Subcutaneous abdominal adipose tissue (tissue), 5 donors: ENCODE results near the gene DCAF7.

ENCODE experiments used
- H3K27ac ChIP-seq: one replicate; pipeline ENCODE4 v1.7.0; 2013; ENCODE audit warnings: low read depth, mild to moderate bottlenecking, inconsistent platforms, low read length, moderate library complexity
- H3K27me3 ChIP-seq, 5 donors: one replicate each; pipeline ENCODE4 v1.7.0; 2013; ENCODE audit warnings: low read length in 5 of 5, inconsistent platforms in 1 of 5; ENCODE audit not compliant: control insufficient read depth in 5 of 5, insufficient read depth in 4 of 5
- H3K36me3 ChIP-seq, 5 donors: one replicate each; pipeline ENCODE4 v1.7.0; 2013; ENCODE audit warnings: low read length in 5 of 5; ENCODE audit not compliant: control insufficient read depth in 5 of 5, insufficient read depth in 5 of 5
- H3K4me1 ChIP-seq, 5 donors: one replicate each; pipeline ENCODE4 v1.7.0; 2013; ENCODE audit warnings: low read length in 5 of 5, mild to moderate bottlenecking in 3 of 5, moderate library complexity in 1 of 5; ENCODE audit not compliant: control insufficient read depth in 5 of 5, insufficient read depth in 5 of 5
- H3K4me3 ChIP-seq, 5 donors: one replicate each; pipeline ENCODE4 v1.7.0; 2013; ENCODE audit warnings: low read length in 5 of 5, low read depth in 1 of 5
- H3K9ac ChIP-seq, 5 donors: one replicate each; pipeline ENCODE4 v1.7.0; 2013; ENCODE audit warnings: low read length in 5 of 5, mild to moderate bottlenecking in 4 of 5, moderate library complexity in 3 of 5
- H3K9me3 ChIP-seq, 5 donors: one replicate each; pipeline ENCODE4 v1.7.0; 2013; ENCODE audit warnings: low read length in 5 of 5; ENCODE audit not compliant: control insufficient read depth in 5 of 5
- donor health status: healthy.
- donor health status: healthy.
- donor health status: healthy.
- donor health status: healthy.
- donor health status: healthy.

DCAF7 gene

GRCh38 chr17:63534816-63535455 is 15.3 kb upstream of the DCAF7 start:
- H3K9ac ChIP-seq = no peak overlapping the region
- peaks cover 0 to 8% (median 7%) of the 10 kb centered on the region in 5 donors for H3K4me1 ChIP-seq
- no peaks in the 10 kb centered on the region for H3K9me3 ChIP-seq

GRCh38 chr17:63535640-63536039 is 14.6 kb upstream of the DCAF7 start:
- peaks cover 20 to 30% (median 28%) of the 10 kb centered on the region in 5 donors for H3K27me3 ChIP-seq
- H3K36me3 ChIP-seq = no peaks in the 10 kb centered on the region
- H3K27ac ChIP-seq = no peak overlapping the region
- no peaks in the 10 kb centered on the region for H3K9me3 ChIP-seq
- H3K9ac ChIP-seq = no peak overlapping the region
- H3K4me1 ChIP-seq = peaks cover 0 to 8% (median 7%) of the 10 kb centered on the region in 5 donors
- H3K4me3 ChIP-seq = no peak overlapping the region

More at GRCh38 chr17:63534816-63535455, 15.3 kb upstream of the DCAF7 start:
- H3K27ac ChIP-seq = no peak overlapping the region
- no peaks in the 10 kb centered on the region for H3K36me3 ChIP-seq
- H3K4me3 ChIP-seq = no peak overlapping the region
- peaks cover 20 to 29% (median 27%) of the 10 kb centered on the region in 5 donors for H3K27me3 ChIP-seq

DNA sequence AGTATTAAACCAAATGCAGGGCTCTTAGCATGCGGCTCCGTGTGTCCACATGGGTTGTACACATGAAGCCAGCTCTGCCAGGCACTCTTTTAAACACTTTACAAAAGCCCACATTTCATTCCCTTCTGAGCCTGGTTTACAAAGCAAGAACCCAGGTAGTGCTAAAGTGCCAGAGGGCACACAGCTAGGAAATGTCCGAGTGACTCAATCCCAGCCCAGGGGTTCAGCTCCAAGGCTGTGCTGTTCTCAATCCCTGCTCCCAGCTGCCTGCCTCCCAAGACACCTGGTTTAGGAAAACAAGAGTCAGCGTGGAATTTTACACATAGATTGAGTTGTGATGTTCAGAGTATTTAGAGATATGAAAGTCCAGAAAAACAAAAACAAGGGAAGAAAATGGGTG is 13.3 kb upstream of the DCAF7 start:
- Histone ChIP-seq H3K4me3 (no peak overlapping the region), H3K27me3 (peaks cover 26 to 30% (median 28%) of the 10 kb centered on the region in 5 donors), H3K9ac (no peak overlapping the region), H3K4me1 (peaks cover 0 to 8% (median 7%) of the 10 kb centered on the region in 5 donors), H3K27ac (no peak overlapping the region), H3K36me3 (no peaks in the 10 kb centered on the region), H3K9me3 (no peaks in the 10 kb centered on the region)

DNA sequence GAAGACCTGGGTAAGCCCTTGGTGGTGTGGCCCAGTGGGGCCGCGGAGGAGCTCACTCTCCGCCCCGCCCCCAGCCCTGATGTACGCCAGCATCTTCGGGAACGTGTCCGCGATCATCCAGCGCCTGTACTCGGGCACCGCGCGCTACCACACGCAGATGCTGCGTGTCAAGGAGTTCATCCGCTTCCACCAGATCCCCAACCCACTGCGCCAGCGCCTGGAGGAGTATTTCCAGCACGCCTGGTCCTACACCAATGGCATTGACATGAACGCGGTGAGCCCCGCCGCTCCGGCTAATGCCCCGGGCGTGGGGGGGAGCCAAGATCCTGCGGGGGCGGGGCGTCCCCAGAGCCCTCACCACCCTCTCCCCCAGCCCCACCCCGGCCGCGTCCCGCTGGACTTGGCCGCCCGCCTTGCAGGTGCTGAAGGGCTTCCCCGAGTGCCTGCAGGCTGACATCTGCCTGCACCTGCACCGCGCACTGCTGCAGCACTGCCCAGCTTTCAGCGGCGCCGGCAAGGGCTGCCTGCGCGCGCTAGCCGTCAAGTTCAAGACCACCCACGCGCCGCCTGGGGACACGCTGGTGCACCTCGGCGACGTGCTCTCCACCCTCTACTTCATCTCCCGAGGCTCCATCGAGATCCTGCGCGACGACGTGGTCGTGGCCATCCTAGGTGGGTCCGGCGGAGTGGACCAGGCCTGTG is 12.1 kb upstream of the DCAF7 start:
- Histone ChIP-seq H3K36me3 (no peaks in the 10 kb centered on the region), H3K9ac (no peak overlapping the region), H3K9me3 (no peaks in the 10 kb centered on the region), H3K27ac (no peak overlapping the region), H3K27me3 (peaks cover 27 to 30% (median 28%) of the 10 kb centered on the region in 5 donors), H3K4me1 (peaks cover 0 to 8% (median 7%) of the 10 kb centered on the region in 5 donors), H3K4me3 (no peak overlapping the region)

DNA sequence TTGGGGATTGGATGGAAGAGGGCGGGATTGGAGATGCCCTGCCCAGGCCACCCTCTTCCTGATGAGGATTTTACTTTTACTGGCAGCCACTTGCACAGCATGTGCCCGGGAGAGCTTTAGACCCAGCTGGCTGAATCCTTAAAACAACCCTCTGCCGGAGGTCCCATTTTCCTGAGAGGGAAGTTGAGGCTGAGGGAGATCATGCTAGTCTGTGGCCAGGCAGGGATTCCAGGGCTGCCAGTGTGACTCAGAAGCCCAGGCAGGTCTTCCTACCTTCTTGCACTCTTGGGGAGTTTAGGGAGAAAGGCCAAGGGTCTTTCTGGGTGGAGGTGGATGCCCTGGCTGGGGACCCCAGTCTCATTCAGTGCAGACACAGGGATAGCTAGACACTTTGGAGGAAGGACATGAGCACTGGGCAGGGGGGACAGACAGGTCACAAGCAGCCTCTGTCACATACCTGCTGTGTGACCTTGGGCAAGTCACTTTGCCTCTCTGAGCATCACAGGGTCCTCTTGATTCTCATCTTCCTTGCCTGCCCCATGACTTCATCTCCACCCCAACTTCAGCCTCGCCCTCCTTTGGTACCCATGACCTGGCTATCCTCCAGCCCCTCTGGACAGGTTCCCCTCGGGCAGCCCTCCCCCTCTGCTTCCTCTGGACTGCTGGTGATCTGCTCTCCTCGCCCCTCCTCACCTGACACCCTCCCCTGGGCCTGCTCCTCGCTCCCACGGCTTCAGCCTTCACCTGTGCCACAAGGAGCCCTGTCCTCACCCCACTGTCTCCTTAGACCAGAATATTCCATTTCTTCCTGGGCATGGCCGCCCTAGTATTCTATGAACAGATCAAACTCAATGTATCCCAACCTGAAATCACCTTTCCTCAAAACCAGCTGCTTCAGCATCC is 11.3 kb upstream of the DCAF7 start:
- Histone ChIP-seq H3K4me1 (peaks cover 0 to 8% (median 7%) of the 10 kb centered on the region in 5 donors), H3K4me3 (no peak overlapping the region), H3K27ac (no peak overlapping the region), H3K9me3 (no peaks in the 10 kb centered on the region), H3K27me3 (peaks cover 27 to 29% (median 28%) of the 10 kb centered on the region in 5 donors), H3K36me3 (no peaks in the 10 kb centered on the region), H3K9ac (no peak overlapping the region)

- no peaks in the 10 kb centered on the region for H3K36me3 ChIP-seq
- H3K9ac ChIP-seq = no peak overlapping the region
- H3K27ac ChIP-seq = no peak overlapping the region
- no peaks in the 10 kb centered on the region for H3K9me3 ChIP-seq
- H3K27me3 ChIP-seq = peaks cover 21 to 29% (median 26%) of the 10 kb centered on the region in 5 donors
- peaks cover 0 to 8% (median 7%) of the 10 kb centered on the region in 5 donors for H3K4me1 ChIP-seq
- H3K4me3 ChIP-seq = no peak overlapping the region
These were observed 9.7 kb upstream of the DCAF7 start for GRCh38 chr17:63540590-63540989.

DNA sequence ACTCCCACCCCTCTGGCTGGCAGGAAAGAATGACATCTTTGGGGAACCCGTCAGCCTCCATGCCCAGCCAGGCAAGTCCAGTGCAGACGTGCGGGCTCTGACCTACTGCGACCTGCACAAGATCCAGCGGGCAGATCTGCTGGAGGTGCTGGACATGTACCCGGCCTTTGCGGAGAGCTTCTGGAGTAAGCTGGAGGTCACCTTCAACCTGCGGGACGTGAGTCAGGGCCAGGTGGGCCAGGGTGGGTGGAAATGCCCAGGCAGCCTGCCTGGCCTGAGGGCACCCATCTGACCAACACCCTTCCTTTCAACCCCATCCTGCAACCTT is 8.1 kb upstream of the DCAF7 start:
- Histone ChIP-seq H3K36me3 (no peaks in the 10 kb centered on the region), H3K9ac (no peak overlapping the region), H3K27me3 (peaks cover 21 to 28% (median 25%) of the 10 kb centered on the region in 5 donors)

GRCh38 chr17:63542942-63543821 is 7.1 kb upstream of the DCAF7 start:
- Histone ChIP-seq H3K27ac (no peak overlapping the region), H3K27me3 (peaks cover 16 to 22% (median 18%) of the 10 kb centered on the region in 5 donors)

More for the DNA sequence above, 8.1 kb upstream of the DCAF7 start:
- Histone ChIP-seq H3K4me3 (no peak overlapping the region), H3K27ac (no peak overlapping the region), H3K4me1 (peaks cover 0 to 8% (median 7%) of the 10 kb centered on the region in 5 donors), H3K9me3 (no peaks in the 10 kb centered on the region)

DNA sequence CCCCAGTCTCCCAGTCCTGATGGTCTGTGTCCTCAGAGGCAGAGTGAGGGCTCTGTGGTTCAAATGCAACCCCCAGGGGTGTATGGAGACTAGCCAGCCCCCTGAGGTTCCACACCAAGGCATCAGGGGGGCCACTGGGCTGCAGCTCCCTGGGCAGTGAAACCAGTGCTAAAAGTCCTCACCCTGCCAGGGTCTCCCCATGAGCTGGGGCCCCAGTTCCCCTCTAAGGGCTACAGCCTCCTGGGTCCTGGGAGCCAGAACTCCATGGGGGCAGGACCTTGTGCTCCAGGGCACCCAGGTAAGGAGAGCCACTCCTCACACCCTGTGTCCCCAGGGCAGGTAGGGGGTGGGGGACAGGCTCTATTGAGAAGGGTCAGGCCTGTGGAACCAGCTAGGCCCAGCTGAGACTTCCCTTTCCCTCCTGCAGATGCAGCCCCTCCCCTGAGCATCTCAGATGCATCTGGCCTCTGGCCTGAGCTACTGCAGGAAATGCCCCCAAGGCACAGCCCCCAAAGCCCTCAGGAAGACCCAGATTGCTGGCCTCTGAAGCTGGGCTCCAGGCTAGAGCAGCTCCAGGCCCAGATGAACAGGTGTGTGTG is 6.4 kb upstream of the DCAF7 start:
- Histone ChIP-seq H3K36me3 (no peaks in the 10 kb centered on the region), H3K27ac (no peak overlapping the region), H3K4me1 (no peaks in the 10 kb centered on the region), H3K27me3 (peaks cover 9 to 16% (median 11%) of the 10 kb centered on the region in 5 donors), H3K9ac (no peak overlapping the region), H3K9me3 (no peaks in the 10 kb centered on the region), H3K4me3 (no peak overlapping the region)

More at GRCh38 chr17:63542942-63543821, 7.1 kb upstream of the DCAF7 start:
- H3K9ac ChIP-seq = no peak overlapping the region
- no peaks in the 10 kb centered on the region for H3K36me3 ChIP-seq
- H3K4me1 ChIP-seq = peaks cover 0 to 4% (median 2%) of the 10 kb centered on the region in 5 donors
- H3K9me3 ChIP-seq = no peaks in the 10 kb centered on the region
- no peak overlapping the region for H3K4me3 ChIP-seq
